ENCODE results near the gene ABCB8. TPM values are rescaled to one million over a fixed set of nuclear protein-coding genes. Genes with fewer than 3 reads are reported as not detected.
A peak's percentile ranks its signal among the peaks of the same experiment; 100 is the strongest.

Gene ABCB8
- total and polyA plus RNA-seq, 9 of the 15 experiments (the other 6 are each of a cell fraction or from before 2014, with no cell fraction given): 7.6 to 106 (median 36.3) TPM

GRCh38 chr7:151025924-151026671 lies 2.2 kb upstream of the ABCB8 start (continued):
- TF ChIP-seq, protein P1, sequence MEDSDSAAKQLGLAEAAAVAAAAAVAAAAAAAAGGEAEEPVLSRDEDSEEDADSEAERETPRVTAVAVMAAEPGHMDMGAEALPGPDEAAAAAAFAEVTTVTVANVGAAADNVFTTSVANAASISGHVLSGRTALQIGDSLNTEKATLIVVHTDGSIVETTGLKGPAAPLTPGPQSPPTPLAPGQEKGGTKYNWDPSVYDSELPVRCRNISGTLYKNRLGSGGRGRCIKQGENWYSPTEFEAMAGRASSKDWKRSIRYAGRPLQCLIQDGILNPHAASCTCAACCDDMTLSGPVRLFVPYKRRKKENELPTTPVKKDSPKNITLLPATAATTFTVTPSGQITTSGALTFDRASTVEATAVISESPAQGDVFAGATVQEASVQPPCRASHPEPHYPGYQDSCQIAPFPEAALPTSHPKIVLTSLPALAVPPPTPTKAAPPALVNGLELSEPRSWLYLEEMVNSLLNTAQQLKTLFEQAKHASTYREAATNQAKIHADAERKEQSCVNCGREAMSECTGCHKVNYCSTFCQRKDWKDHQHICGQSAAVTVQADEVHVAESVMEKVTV (CRISPR knock-in tag; IDR thresholded peaks at IDR 0.05): no peak
- TF ChIP-seq ZNF274 (IDR thresholded peaks at IDR 0.05; ENCODE audit: borderline replicate concordance, low read depth, low read length) (no peak), MAZ (CRISPR knock-in tag; conservative IDR thresholded peaks at IDR 0.05 in 1 of 2, IDR thresholded peaks at IDR 0.05 in 1 of 2) (peak in 1 of 2 experiments; percentile 9; a peak in 1 of 4 replicates), MXD1 (CRISPR knock-in tag; IDR thresholded peaks at IDR 0.05; ENCODE audit: borderline replicate concordance, poor library complexity, severe bottlenecking) (no peak), ZNF175 (CRISPR knock-in tag; IDR thresholded peaks at IDR 0.05; ENCODE audit: low read depth) (no peak), ZNF584 (CRISPR knock-in tag; IDR thresholded peaks at IDR 0.05; ENCODE audit: low read depth) (no peak), KLF10 (CRISPR knock-in tag; IDR thresholded peaks at IDR 0.05) (no peak), FOS (IDR thresholded peaks at IDR 0.05; ENCODE audit: extremely low read depth, insufficient read length) (no peak), FOXA3 (CRISPR knock-in tag; conservative IDR thresholded peaks at IDR 0.05 in 1 of 2, IDR thresholded peaks at IDR 0.05 in 1 of 2) (0 out of 4 replicates have a peak, but pooled peaks of 1 of the 2 experiments have one; percentile 45), PHB2 (IDR thresholded peaks at IDR 0.05; ENCODE audit: low read depth) (no peak), MED1 (CRISPR knock-in tag; IDR thresholded peaks at IDR 0.05; ENCODE audit: borderline replicate concordance) (no peak), RBFOX2 (IDR thresholded peaks at IDR 0.05; ENCODE audit: low read depth, low read length) (no peak), HMGN3 (IDR thresholded peaks at IDR 0.05; ENCODE audit: borderline replicate concordance, extremely low read depth, insufficient read length, low read depth, low read length) (no peak), NCOR1 (IDR thresholded peaks at IDR 0.05) (peak; percentile 13; the same call in 1 of the 2 replicates), ZFX (CRISPR knock-in tag; IDR thresholded peaks at IDR 0.05) (peak; percentile 18; the same call in 1 of the 2 replicates), YY1 (IDR thresholded peaks at IDR 0.05; ENCODE audit: borderline replicate concordance in 1 of 3, control insufficient read depth in 1 of 3, extremely low read depth in 1 of 3, insufficient read depth in 3 of 3, insufficient read length in 1 of 3, insufficient replicate concordance in 2 of 3, low read depth in 1 of 3, low read length in 2 of 3) (peak in 1 of 3 experiments; percentile 63), NFIX (CRISPR knock-in tag; IDR thresholded peaks at IDR 0.05; ENCODE audit: low read depth) (no peak), CSDE1 (IDR thresholded peaks at IDR 0.05) (no peak), ZKSCAN1 (IDR thresholded peaks at IDR 0.05; ENCODE audit: low read depth, low read length) (no peak), ZNF764 (CRISPR knock-in tag; IDR thresholded peaks at IDR 0.05; ENCODE audit: low read depth) (no peak), MAFK (IDR thresholded peaks at IDR 0.05; ENCODE audit: low read length) (peak; percentile 66), ZNF445 (CRISPR knock-in tag; IDR thresholded peaks at IDR 0.05; ENCODE audit: low read depth) (no peak), ILF3 (IDR thresholded peaks at IDR 0.05; ENCODE audit: borderline replicate concordance) (no peak), KDM2B (CRISPR knock-in tag; IDR thresholded peaks at IDR 0.05) (no peak)
- TF ChIP-seq, protein P2, sequence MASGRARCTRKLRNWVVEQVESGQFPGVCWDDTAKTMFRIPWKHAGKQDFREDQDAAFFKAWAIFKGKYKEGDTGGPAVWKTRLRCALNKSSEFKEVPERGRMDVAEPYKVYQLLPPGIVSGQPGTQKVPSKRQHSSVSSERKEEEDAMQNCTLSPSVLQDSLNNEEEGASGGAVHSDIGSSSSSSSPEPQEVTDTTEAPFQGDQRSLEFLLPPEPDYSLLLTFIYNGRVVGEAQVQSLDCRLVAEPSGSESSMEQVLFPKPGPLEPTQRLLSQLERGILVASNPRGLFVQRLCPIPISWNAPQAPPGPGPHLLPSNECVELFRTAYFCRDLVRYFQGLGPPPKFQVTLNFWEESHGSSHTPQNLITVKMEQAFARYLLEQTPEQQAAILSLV (tag; IDR thresholded peaks at IDR 0.05): peak; percentile 9; the same call in 1 of the 2 replicates

All from K562 (cell line).